Natural killer cell (primary cell): ENCODE measurements around the gene PLB1. TPM values are rescaled to one million over a fixed set of nuclear protein-coding genes. Genes with fewer than 3 reads are reported as not detected.
A peak's percentile ranks its signal among the peaks of the same experiment; 100 is the strongest.

Experiments
- ATAC-seq, 3 donors: fragments of 150-1000 bp in 2 of 3; fragments of 200-7000 bp in 1 of 3; cut with Tn5 transposase; 1 replicate in 1 of 3; 2 replicates in 2 of 3; pipeline ENCODE4 v1.10.0; 2021; ENCODE audit warnings: mild to moderate bottlenecking in 2 of 3, moderate library complexity in 2 of 3
- DNase-seq, 2 donors: peaks; one replicate each; pipeline versions ENCODE4 v3.0.0 to v3.0.0-alpha.2; 2013 to 2021; ENCODE audit warnings: mixed read lengths in 1 of 2
- H3K27ac ChIP-seq: one replicate; pipeline ENCODE4 v1.5.1; 2013; ENCODE audit warnings: mild to moderate bottlenecking, low read length
- H3K27me3 ChIP-seq: one replicate; pipeline ENCODE4 v1.6.1; 2013; ENCODE audit warnings: low read length; ENCODE audit not compliant: control insufficient read depth, insufficient read depth
- H3K36me3 ChIP-seq: one replicate; pipeline ENCODE4 v1.6.1; 2013; ENCODE audit warnings: low read length; ENCODE audit not compliant: control insufficient read depth, insufficient read depth
- H3K4me1 ChIP-seq: one replicate; pipeline ENCODE4 v1.6.1; 2013; ENCODE audit warnings: low read length; ENCODE audit not compliant: control insufficient read depth, insufficient read depth
- H3K4me3 ChIP-seq: one replicate; pipeline ENCODE4 v1.5.1; 2013; ENCODE audit warnings: low read length
- H3K9me3 ChIP-seq: one replicate; pipeline ENCODE4 v1.6.1; 2013; ENCODE audit warnings: low read length; ENCODE audit not compliant: control insufficient read depth, insufficient read depth
- H3K27ac Mint-ChIP-seq, 2 donors: one replicate each; pipeline ENCODE4 v1.8.0; 2022; ENCODE audit warnings: mild to moderate bottlenecking in 2 of 2, mixed read lengths in 2 of 2, moderate library complexity in 1 of 2
- H3K27me3 Mint-ChIP-seq, 2 donors: one replicate each; pipeline ENCODE4 v1.8.0; 2022; ENCODE audit warnings: low read depth in 2 of 2, mixed read lengths in 2 of 2
- H3K36me3 Mint-ChIP-seq: one replicate; pipeline ENCODE4 v1.8.0; 2022; ENCODE audit warnings: mixed read lengths
- H3K4me1 Mint-ChIP-seq, 2 donors: one replicate each; pipeline ENCODE4 v1.8.0; 2022; ENCODE audit warnings: mixed read lengths in 2 of 2
- H3K4me3 Mint-ChIP-seq: one replicate; pipeline ENCODE4 v1.8.0; 2022; ENCODE audit warnings: mild to moderate bottlenecking, moderate library complexity, mixed read lengths
- H3K9me3 Mint-ChIP-seq, 2 donors: one replicate each; pipeline ENCODE4 v1.8.0; 2022; ENCODE audit warnings: mixed read lengths in 2 of 2
- WGBS: methylation state at CpG from one replicate; pipeline ENCODE4 v1.1.7; 2013; ENCODE audit warnings: missing lambda C conversion rate; ENCODE audit not compliant: insufficient coverage; 5-methylcytosine and 5-hydroxymethylcytosine counted together
- intact Hi-C: fragments of 100-400 bp; cut with micrococcal nuclease; formaldehyde crosslinking; loops from one replicate; pipeline ENCODE4 v1.14.2; 2022
- total RNA-seq, 4 donors: library from RNA; stranded (reverse); fragments of 120-200 nt in 1 of 4; gene quantifications; one replicate each; pipeline versions ENCODE4 v1.2.3 to v1.2.4, GENCODE V29; 2013 to 2022
- TF ChIP-seq, protein P1 (sequence below): fragments of 200-600 bp; IDR thresholded peaks from one replicate; pipeline ENCODE4 v1.8.0; 2022; ENCODE audit warnings: antibody characterized with exemption

PLB1 gene
- total RNA-seq, 3 donors from 2014 or later (not counting 1 experiment from before 2014, with no cell fraction given): 1.7 to 2.6 (median 1.9) TPM

DNA sequence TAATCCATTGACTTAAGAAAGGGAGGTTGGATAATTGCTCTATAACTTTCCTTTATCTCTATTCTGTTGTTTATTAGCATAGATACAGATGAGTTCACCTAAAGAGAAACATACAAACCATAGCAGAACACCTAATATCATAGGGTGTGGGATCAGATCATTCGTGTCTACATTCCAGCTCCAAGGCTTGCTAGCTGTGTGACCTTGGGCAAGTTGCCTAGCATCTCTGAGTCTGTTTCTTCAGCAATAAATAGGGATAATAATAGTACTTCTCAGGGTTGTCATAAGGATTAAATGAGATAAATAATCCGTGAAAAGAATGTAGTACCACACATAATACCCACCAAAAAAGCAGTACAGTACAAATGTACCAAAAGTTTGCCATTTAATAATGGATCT, 126.2 kb downstream of the PLB1 start:
- no peak overlapping the region for H3K4me3 ChIP-seq
- DNase-seq (no peak), ATAC-seq (no peak)
- TF ChIP-seq, protein P1, sequence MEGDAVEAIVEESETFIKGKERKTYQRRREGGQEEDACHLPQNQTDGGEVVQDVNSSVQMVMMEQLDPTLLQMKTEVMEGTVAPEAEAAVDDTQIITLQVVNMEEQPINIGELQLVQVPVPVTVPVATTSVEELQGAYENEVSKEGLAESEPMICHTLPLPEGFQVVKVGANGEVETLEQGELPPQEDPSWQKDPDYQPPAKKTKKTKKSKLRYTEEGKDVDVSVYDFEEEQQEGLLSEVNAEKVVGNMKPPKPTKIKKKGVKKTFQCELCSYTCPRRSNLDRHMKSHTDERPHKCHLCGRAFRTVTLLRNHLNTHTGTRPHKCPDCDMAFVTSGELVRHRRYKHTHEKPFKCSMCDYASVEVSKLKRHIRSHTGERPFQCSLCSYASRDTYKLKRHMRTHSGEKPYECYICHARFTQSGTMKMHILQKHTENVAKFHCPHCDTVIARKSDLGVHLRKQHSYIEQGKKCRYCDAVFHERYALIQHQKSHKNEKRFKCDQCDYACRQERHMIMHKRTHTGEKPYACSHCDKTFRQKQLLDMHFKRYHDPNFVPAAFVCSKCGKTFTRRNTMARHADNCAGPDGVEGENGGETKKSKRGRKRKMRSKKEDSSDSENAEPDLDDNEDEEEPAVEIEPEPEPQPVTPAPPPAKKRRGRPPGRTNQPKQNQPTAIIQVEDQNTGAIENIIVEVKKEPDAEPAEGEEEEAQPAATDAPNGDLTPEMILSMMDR: no peak
- no peaks in the 10 kb centered on the region for H3K36me3 ChIP-seq
- Mint-ChIP-seq H3K27ac (peak overlapping the region; percentile 91 to 94), H3K4me1 (peaks cover 60 to 65% of the 10 kb centered on the region in 2 donors), H3K4me3 (peak overlapping the region; percentile 78), H3K36me3 (no peaks in the 10 kb centered on the region), H3K27me3 (no peaks in the 10 kb centered on the region), H3K9me3 (no peaks in the 10 kb centered on the region)
- no peaks in the 10 kb centered on the region for H3K27me3 ChIP-seq
- no peaks in the 10 kb centered on the region for H3K9me3 ChIP-seq
- no CpG with 5 or more reads among the region's 2 CpGs for WGBS
- intact Hi-C loops: loop anchor here (5.0 to 10.0 kb wide), 3 partner anchors 60 to 393 kb away; partner anchors contain the start of gene PPP1CB
- H3K27ac ChIP-seq: peak overlapping the region; percentile 92
- H3K4me1 ChIP-seq: peaks cover 71% of the 10 kb centered on the region

DNA sequence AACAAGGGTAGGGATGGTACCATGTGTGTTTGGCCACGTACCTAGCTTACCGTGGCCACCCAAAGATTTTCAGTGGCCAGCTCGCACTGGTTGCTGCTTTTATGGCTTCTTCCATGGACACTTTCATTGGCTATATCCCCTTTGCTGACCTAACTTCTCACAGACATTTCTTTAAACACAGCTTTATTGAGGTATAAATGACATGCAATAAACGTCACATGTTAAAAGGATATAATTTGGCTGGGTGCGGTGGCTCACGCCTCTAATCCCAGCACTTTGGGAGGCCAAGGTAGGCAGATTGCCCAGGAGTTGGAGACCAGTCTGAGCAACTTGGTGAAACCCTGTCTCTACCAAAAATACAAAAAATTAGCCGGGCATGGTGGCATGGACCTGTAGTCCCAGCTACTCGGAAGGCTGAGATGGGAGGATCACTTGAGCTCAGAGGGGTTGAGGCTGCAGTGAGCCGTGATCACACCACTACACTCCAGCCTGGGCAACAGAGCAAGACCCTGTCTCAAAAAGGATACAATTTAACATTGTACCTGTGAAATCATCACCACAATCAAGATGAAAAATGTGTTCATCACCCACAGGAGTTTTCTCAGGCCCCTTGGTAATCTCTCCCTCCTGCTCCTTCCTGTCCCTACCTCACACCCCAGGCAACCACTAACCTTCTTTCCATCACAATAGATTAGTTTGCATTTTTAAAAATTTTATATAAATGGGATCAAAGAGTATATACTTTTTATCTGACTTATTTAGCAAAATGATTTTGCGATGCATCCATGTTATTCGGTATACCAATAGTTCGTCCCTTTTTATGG, 127.9 kb downstream of the PLB1 start:
- peak overlapping the region; percentile 91 to 94 for H3K27ac Mint-ChIP-seq
- no peaks in the 10 kb centered on the region for H3K36me3 Mint-ChIP-seq

DNA sequence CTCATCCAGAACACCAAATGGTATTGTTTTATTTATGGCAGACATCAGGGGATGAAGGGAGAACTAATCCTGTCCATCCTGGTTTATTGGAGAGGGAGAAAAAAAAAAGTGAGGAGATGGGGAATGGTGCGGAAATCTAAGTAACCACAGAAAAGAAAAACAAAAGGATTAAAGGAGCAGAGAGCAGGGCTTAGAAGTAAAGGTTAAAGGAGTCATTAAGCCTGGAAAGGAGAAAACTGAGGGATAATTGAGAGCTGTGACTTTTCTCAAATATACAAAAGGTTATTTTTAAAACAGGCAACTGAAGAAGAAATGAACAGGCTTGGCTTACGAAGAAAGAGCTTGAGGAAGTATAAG, 128.6 kb downstream of the PLB1 start:
- no peak for ATAC-seq
- H3K4me3 Mint-ChIP-seq: peak overlapping the region; percentile 40
- WGBS: 50% methylated on average over 2 of the region's 2 CpGs
- intact Hi-C loops: loop anchor here (5.0 to 10.0 kb wide), 3 partner anchors 58 to 390 kb away; partner anchors contain the start of gene PPP1CB
- no peaks in the 10 kb centered on the region for H3K27me3 Mint-ChIP-seq
- no peaks in the 10 kb centered on the region for H3K9me3 ChIP-seq
- H3K36me3 Mint-ChIP-seq: no peaks in the 10 kb centered on the region
- TF ChIP-seq, protein P1: no peak
- DNase-seq: no peak
- no peaks in the 10 kb centered on the region for H3K27me3 ChIP-seq
- H3K4me1 ChIP-seq: peaks cover 84% of the 10 kb centered on the region
- H3K27ac Mint-ChIP-seq: peak overlapping the region; percentile 91 to 94
- H3K4me3 ChIP-seq: no peak overlapping the region
- H3K9me3 Mint-ChIP-seq: no peaks in the 10 kb centered on the region
- H3K27ac ChIP-seq: peak overlapping the region; percentile 84
- no peaks in the 10 kb centered on the region for H3K36me3 ChIP-seq
- H3K4me1 Mint-ChIP-seq: peaks cover 57 to 68% of the 10 kb centered on the region in 2 donors

More for the DNA sequence above, 127.9 kb downstream of the PLB1 start:
- WGBS: 87% methylated on average over 12 of the region's 12 CpGs
- H3K4me3 ChIP-seq: no peak overlapping the region
- H3K4me1 ChIP-seq: peaks cover 84% of the 10 kb centered on the region
- H3K4me3 Mint-ChIP-seq: peak overlapping the region; percentile 40
- no peaks in the 10 kb centered on the region for H3K27me3 ChIP-seq
- no peaks in the 10 kb centered on the region for H3K9me3 ChIP-seq
- H3K9me3 Mint-ChIP-seq: no peaks in the 10 kb centered on the region
- peaks cover 60 to 71% of the 10 kb centered on the region in 2 donors for H3K4me1 Mint-ChIP-seq
- TF ChIP-seq, protein P1: no peak
- no peaks in the 10 kb centered on the region for H3K27me3 Mint-ChIP-seq
- ATAC-seq (no peak), DNase-seq (peak in 1 of 2 donors; percentile 32)
- no peaks in the 10 kb centered on the region for H3K36me3 ChIP-seq
- peak overlapping the region; percentile 84 for H3K27ac ChIP-seq
- intact Hi-C loops: loop anchor here (5.0 to 10.0 kb wide), 3 partner anchors 59 to 391 kb away; partner anchors contain the start of gene PPP1CB
